Dendritic cell treated with granulocyte-macrophage colony-stimulating factor and Interleukin-4, amounts not matched to agents 40 ng/mL and 50 ng/mL, for 4 days (primary cell): ENCODE results near the gene PDCD11.

ENCODE experiments used
- H3K27ac Mint-ChIP-seq: one replicate; pipeline ENCODE4 v1.8.0; 2022; ENCODE audit warnings: mild to moderate bottlenecking, mixed read lengths
- H3K27me3 Mint-ChIP-seq: one replicate; pipeline ENCODE4 v1.8.0; 2022; ENCODE audit warnings: mild to moderate bottlenecking, mixed read lengths
- H3K36me3 Mint-ChIP-seq: one replicate; pipeline ENCODE4 v1.8.0; 2022; ENCODE audit warnings: low read depth, mixed read lengths
- H3K4me1 Mint-ChIP-seq: one replicate; pipeline ENCODE4 v1.8.0; 2022; ENCODE audit warnings: low read depth, mixed read lengths
- H3K4me3 Mint-ChIP-seq: one replicate; pipeline ENCODE4 v1.8.0; 2022; ENCODE audit warnings: mild to moderate bottlenecking, moderate library complexity, mixed read lengths
- H3K9me3 Mint-ChIP-seq: one replicate; pipeline ENCODE4 v1.8.0; 2022; ENCODE audit warnings: mixed read lengths
- intact Hi-C: fragments of 100-400 bp; cut with micrococcal nuclease; formaldehyde crosslinking; loops from one replicate; pipeline ENCODE4 v1.15.0; 2022

PDCD11 gene

DNA sequence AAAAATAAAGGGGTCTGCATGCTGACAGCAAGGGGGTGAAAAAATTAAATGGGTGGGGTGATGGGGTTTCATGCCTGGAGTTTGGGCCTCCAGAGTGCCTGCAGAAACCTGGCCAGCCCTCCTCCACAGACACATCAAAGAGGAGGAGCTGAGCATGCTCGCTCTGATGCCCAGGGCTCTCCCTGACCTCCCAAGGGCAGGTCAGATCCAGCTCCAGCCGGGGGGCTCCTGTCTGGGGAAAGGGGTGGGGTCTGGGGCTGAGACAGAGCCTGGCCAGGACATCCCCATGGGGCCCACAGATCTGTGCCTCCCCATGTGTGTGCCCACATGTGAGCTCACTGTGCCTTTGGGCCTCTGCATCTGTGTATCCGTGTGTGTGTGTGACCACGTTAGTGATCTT, 63.2 kb downstream of the PDCD11 start:
- no peak overlapping the region for H3K27ac Mint-ChIP-seq
- H3K9me3 Mint-ChIP-seq, result no peaks in the 10 kb centered on the region
- H3K27me3 Mint-ChIP-seq, result no peaks in the 10 kb centered on the region
- intact Hi-C loops, result no loop called here
- peaks cover 35% of the 10 kb centered on the region for H3K4me1 Mint-ChIP-seq
- no peaks in the 10 kb centered on the region for H3K36me3 Mint-ChIP-seq
- H3K4me3 Mint-ChIP-seq, result no peak overlapping the region

DNA sequence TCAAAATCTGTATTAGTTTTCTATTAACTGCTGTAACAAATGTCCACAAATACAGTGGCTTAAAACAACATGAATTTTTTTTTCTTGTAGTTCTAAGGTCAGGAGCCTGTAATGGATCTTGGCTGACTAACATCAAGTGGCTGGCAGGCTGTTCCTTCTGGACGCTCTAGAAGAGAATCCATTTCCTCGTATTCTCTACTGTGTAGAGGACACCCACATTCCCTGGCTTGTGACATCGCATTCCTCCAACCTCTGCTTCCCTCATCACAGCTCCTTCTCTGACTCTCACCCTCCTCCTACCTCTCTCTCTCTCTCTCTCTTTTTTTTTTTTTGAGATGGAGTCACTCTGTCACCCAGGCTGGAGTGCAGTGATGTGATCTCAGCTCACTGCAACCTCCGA, 67.1 kb downstream of the PDCD11 start:
- Mint-ChIP-seq H3K36me3 (no peaks in the 10 kb centered on the region), H3K27ac (peak overlapping the region; percentile 43)

GRCh38 chr10:103465411-103466179, 69.2 kb downstream of the PDCD11 start:
- H3K9me3 Mint-ChIP-seq, result no peaks in the 10 kb centered on the region

More for the DNA sequence above, 67.1 kb downstream of the PDCD11 start:
- Mint-ChIP-seq H3K9me3 (no peaks in the 10 kb centered on the region), H3K4me3 (no peak overlapping the region), H3K27me3 (no peaks in the 10 kb centered on the region), H3K4me1 (peaks cover 61% of the 10 kb centered on the region)
- intact Hi-C loops, result no loop called here

GRCh38 chr10:103466734-103467133, 70.3 kb downstream of the PDCD11 start:
- intact Hi-C loops, result no loop called here
- peaks cover 75% of the 10 kb centered on the region for H3K4me1 Mint-ChIP-seq
- H3K9me3 Mint-ChIP-seq, result no peaks in the 10 kb centered on the region
- H3K4me3 Mint-ChIP-seq, result no peak overlapping the region
- H3K27ac Mint-ChIP-seq, result peak overlapping the region; percentile 65
- H3K27me3 Mint-ChIP-seq, result no peaks in the 10 kb centered on the region
- H3K36me3 Mint-ChIP-seq, result no peaks in the 10 kb centered on the region

More at GRCh38 chr10:103465411-103466179, 69.2 kb downstream of the PDCD11 start:
- Mint-ChIP-seq H3K36me3 (no peaks in the 10 kb centered on the region), H3K27me3 (no peaks in the 10 kb centered on the region), H3K27ac (peak overlapping the region; percentile 77), H3K4me3 (peak overlapping the region; percentile 33), H3K4me1 (peaks cover 64% of the 10 kb centered on the region)
- intact Hi-C loops, result no loop called here

DNA sequence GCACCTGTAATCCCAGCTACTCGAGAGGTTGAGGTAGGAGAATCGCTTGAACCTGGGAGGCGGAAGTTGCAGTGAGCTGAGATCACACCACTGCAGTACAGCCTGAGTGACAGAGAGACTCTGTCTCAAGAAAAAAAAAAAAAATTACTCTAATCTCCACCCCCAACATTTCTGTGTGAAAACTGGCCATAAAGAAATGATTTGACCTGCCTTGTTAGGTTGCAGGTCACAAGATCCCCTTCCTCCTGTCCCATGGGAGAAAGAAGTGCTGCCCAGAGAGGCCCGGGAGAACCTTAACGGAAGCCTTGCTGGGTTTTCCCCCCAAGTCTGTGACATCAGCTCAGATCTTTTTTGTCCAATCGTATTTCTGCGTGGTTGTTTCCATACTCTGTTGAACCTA, 71.0 kb downstream of the PDCD11 start:
- Mint-ChIP-seq H3K27me3 (no peaks in the 10 kb centered on the region), H3K27ac (peak overlapping the region; percentile 65), H3K9me3 (no peaks in the 10 kb centered on the region), H3K36me3 (no peaks in the 10 kb centered on the region), H3K4me1 (peaks cover 82% of the 10 kb centered on the region), H3K4me3 (no peak overlapping the region)
- intact Hi-C loops, result no loop called here

- Mint-ChIP-seq H3K27me3 (no peaks in the 10 kb centered on the region), H3K4me3 (no peak overlapping the region), H3K27ac (peak overlapping the region; percentile 10), H3K4me1 (peaks cover 81% of the 10 kb centered on the region), H3K9me3 (no peaks in the 10 kb centered on the region), H3K36me3 (no peaks in the 10 kb centered on the region)
- intact Hi-C loops, result no loop called here
Observed at GRCh38 chr10:103469201-103469600, 72.8 kb downstream of the PDCD11 start.

GRCh38 chr10:103470761-103471653, 74.6 kb downstream of the PDCD11 start:
- intact Hi-C loops, result no loop called here
- Mint-ChIP-seq H3K4me3 (no peak overlapping the region), H3K4me1 (peaks cover 69% of the 10 kb centered on the region), H3K9me3 (no peaks in the 10 kb centered on the region), H3K27ac (peak overlapping the region; percentile 81), H3K27me3 (no peaks in the 10 kb centered on the region), H3K36me3 (no peaks in the 10 kb centered on the region)

- Mint-ChIP-seq H3K27ac (peak overlapping the region; percentile 81), H3K36me3 (no peaks in the 10 kb centered on the region), H3K4me3 (peak overlapping the region; percentile 52), H3K4me1 (peaks cover 67% of the 10 kb centered on the region), H3K9me3 (no peaks in the 10 kb centered on the region), H3K27me3 (no peaks in the 10 kb centered on the region)
- intact Hi-C loops, result no loop called here
Observed at GRCh38 chr10:103472005-103472404, 75.6 kb downstream of the PDCD11 start.

GRCh38 chr10:103473261-103473671, 76.8 kb downstream of the PDCD11 start:
- no peak overlapping the region for H3K27ac Mint-ChIP-seq
- no peaks in the 10 kb centered on the region for H3K9me3 Mint-ChIP-seq
- H3K4me1 Mint-ChIP-seq, result peaks cover 55% of the 10 kb centered on the region
- H3K36me3 Mint-ChIP-seq, result no peaks in the 10 kb centered on the region
- intact Hi-C loops, result no loop called here
- no peak overlapping the region for H3K4me3 Mint-ChIP-seq
- no peaks in the 10 kb centered on the region for H3K27me3 Mint-ChIP-seq

GRCh38 chr10:103474077-103474476, 77.7 kb downstream of the PDCD11 start:
- Mint-ChIP-seq H3K4me3 (no peak overlapping the region), H3K27ac (no peak overlapping the region), H3K9me3 (no peaks in the 10 kb centered on the region), H3K27me3 (no peaks in the 10 kb centered on the region), H3K36me3 (no peaks in the 10 kb centered on the region), H3K4me1 (peaks cover 49% of the 10 kb centered on the region)
- intact Hi-C loops, result no loop called here

DNA sequence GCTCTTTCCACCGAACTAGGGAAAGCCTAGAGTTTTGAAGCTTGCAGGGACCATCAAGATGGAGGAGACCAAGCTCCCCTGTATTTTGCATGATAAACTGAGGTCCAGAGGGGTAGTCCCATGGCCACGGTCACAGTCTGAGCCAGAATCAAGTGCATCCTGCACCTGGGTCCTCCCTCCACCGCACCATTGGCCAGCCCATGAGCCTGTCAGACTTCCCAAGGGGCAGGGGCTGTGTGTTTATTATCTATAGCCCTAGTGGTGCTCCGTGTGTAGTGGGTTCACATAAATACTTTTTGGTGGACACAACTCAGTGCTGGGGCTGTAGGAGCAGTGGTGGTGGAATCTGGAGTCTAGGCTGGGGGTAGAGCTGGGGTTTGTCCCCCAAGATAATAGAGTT, 79.0 kb downstream of the PDCD11 start:
- intact Hi-C loops, result no loop called here
- Mint-ChIP-seq H3K9me3 (no peaks in the 10 kb centered on the region), H3K27me3 (no peaks in the 10 kb centered on the region), H3K36me3 (no peaks in the 10 kb centered on the region), H3K4me1 (peaks cover 47% of the 10 kb centered on the region), H3K27ac (no peak overlapping the region), H3K4me3 (no peak overlapping the region)

GRCh38 chr10:103476046-103476768, 79.8 kb downstream of the PDCD11 start:
- Mint-ChIP-seq H3K4me3 (no peak overlapping the region), H3K9me3 (no peaks in the 10 kb centered on the region), H3K27ac (peak overlapping the region; percentile 41), H3K4me1 (peaks cover 45% of the 10 kb centered on the region), H3K36me3 (no peaks in the 10 kb centered on the region), H3K27me3 (no peaks in the 10 kb centered on the region)
- intact Hi-C loops, result no loop called here

DNA sequence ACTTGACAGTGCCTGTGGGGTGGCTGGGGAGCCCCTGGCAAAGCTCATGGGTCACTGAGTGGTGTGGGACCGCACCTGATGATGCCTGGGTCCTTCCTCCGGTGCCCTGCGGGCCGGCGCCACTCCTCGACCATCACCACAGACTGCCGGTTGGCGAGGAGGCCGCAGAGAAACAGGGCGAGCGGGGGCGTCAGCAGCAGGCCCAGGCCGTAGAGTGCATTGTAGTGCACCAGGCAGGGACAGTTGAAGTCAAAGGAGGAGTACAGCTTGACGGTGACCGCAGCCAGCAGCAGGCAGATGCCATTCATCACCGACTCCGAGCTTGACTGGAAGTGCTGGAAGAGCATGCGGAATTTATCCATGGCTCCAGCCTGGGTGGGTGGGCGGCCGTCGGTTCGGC, 82.2 kb downstream of the PDCD11 start:
- no peak overlapping the region for H3K4me3 Mint-ChIP-seq
- intact Hi-C loops, result no loop called here

GRCh38 chr10:103479135-103479534, 82.7 kb downstream of the PDCD11 start, which contains the start of gene CALHM3:
Gene CALHM3, minus strand, starts transcription at chr10:103479240. Its CDS starts 208 bp downstream, at chr10:103479032.
- intact Hi-C loops, result no loop called here
- Mint-ChIP-seq H3K4me1 (peaks cover 28% of the 10 kb centered on the region), H3K27me3 (no peaks in the 10 kb centered on the region), H3K9me3 (no peaks in the 10 kb centered on the region), H3K36me3 (no peaks in the 10 kb centered on the region), H3K4me3 (no peak within 1 kb of the TSS), H3K27ac (peak within 1 kb of the TSS; percentile 22)

More for the DNA sequence above, 82.2 kb downstream of the PDCD11 start:
- Mint-ChIP-seq H3K9me3 (no peaks in the 10 kb centered on the region), H3K27me3 (no peaks in the 10 kb centered on the region), H3K27ac (no peak overlapping the region), H3K4me1 (peaks cover 28% of the 10 kb centered on the region), H3K36me3 (no peaks in the 10 kb centered on the region)
